Muscle layer of colon (tissue), 2 donors: ENCODE measurements around the gene ITSN1.
"Not testable (repeated sequence)": the region's sequence is repeated elsewhere in the genome, so short reads cannot be mapped to it uniquely, and the experiment has no call there.

ENCODE experiments used
- H3K27ac ChIP-seq: one replicate; pipeline ENCODE4 v1.7.0; 2013; ENCODE audit warnings: low read depth, mild to moderate bottlenecking, low read length, moderate library complexity
- H3K27me3 ChIP-seq, 2 donors: one replicate each; pipeline ENCODE4 v1.7.0; 2013; ENCODE audit warnings: low read length in 2 of 2, mild to moderate bottlenecking in 2 of 2; ENCODE audit not compliant: insufficient read depth in 2 of 2, control insufficient read depth in 1 of 2
- H3K36me3 ChIP-seq: one replicate; pipeline ENCODE4 v1.7.0; 2013; ENCODE audit warnings: mild to moderate bottlenecking, low read length; ENCODE audit not compliant: insufficient read depth
- H3K4me1 ChIP-seq: one replicate; pipeline ENCODE4 v1.7.0; 2013; ENCODE audit warnings: mild to moderate bottlenecking, low read length; ENCODE audit not compliant: insufficient read depth
- H3K4me3 ChIP-seq, 2 donors: one replicate each; pipeline ENCODE4 v1.7.0; 2013; ENCODE audit warnings: low read length in 2 of 2, low read depth in 1 of 2, mild to moderate bottlenecking in 1 of 2, moderate library complexity in 1 of 2
- H3K9ac ChIP-seq: one replicate; pipeline ENCODE4 v1.7.0; 2013; ENCODE audit warnings: low read length
- H3K9me3 ChIP-seq: one replicate; pipeline ENCODE4 v1.7.0; 2013; ENCODE audit warnings: mild to moderate bottlenecking, low read length
- donor health status: abdominal sarcoma.
- donor health status: Adenocarcinoma of cecum.

The ITSN1 gene

GRCh38 chr21:33858667-33859372 is 216.5 kb downstream of the ITSN1 start:
- Histone ChIP-seq H3K27me3 (no peaks in the 10 kb centered on the region), H3K9me3 (no peaks in the 10 kb centered on the region), H3K4me1 (peaks cover 6% of the 10 kb centered on the region), H3K27ac (no peak overlapping the region), H3K4me3 (no peak overlapping the region), H3K36me3 (no peaks in the 10 kb centered on the region), H3K9ac (no peak overlapping the region)

- H3K36me3 ChIP-seq: no peaks in the 10 kb centered on the region
- no peak overlapping the region for H3K27ac ChIP-seq
- no peaks in the 10 kb centered on the region for H3K9me3 ChIP-seq
- H3K9ac ChIP-seq: no peak overlapping the region
- peaks cover 6% of the 10 kb centered on the region for H3K4me1 ChIP-seq
- no peaks in the 10 kb centered on the region for H3K27me3 ChIP-seq
- H3K4me3 ChIP-seq: no peak overlapping the region
Observed at GRCh38 chr21:33859373-33860102, 217.2 kb downstream of the ITSN1 start.

- Histone ChIP-seq H3K27ac (no peak overlapping the region), H3K9me3 (no peaks in the 10 kb centered on the region), H3K4me1 (peaks cover 6% of the 10 kb centered on the region), H3K36me3 (no peaks in the 10 kb centered on the region), H3K27me3 (no peaks in the 10 kb centered on the region), H3K9ac (no peak overlapping the region), H3K4me3 (no peak overlapping the region)
Observed at GRCh38 chr21:33860332-33860879, 218.1 kb downstream of the ITSN1 start.

GRCh38 chr21:33861125-33861524 is 218.8 kb downstream of the ITSN1 start:
- Histone ChIP-seq H3K9ac (no peak overlapping the region), H3K4me1 (peaks cover 6% of the 10 kb centered on the region), H3K4me3 (no peak overlapping the region), H3K9me3 (no peaks in the 10 kb centered on the region), H3K36me3 (no peaks in the 10 kb centered on the region), H3K27me3 (no peaks in the 10 kb centered on the region), H3K27ac (no peak overlapping the region)

GRCh38 chr21:33863191-33863590 is 220.9 kb downstream of the ITSN1 start:
- H3K27me3 ChIP-seq: not testable (repeated sequence)

GRCh38 chr21:33864150-33864549 is 221.8 kb downstream of the ITSN1 start:
- Histone ChIP-seq H3K9ac (no peak overlapping the region), H3K9me3 (no peaks in the 10 kb centered on the region), H3K4me3 (no peak overlapping the region), H3K27ac (no peak overlapping the region), H3K4me1 (peaks cover 4% of the 10 kb centered on the region), H3K27me3 (no peaks in the 10 kb centered on the region), H3K36me3 (no peaks in the 10 kb centered on the region)

More at GRCh38 chr21:33863191-33863590, 220.9 kb downstream of the ITSN1 start:
- not testable (repeated sequence) for H3K4me1 ChIP-seq, H3K4me3 ChIP-seq, H3K27ac ChIP-seq, H3K36me3 ChIP-seq, H3K9me3 ChIP-seq, H3K9ac ChIP-seq

- no peak overlapping the region for H3K27ac ChIP-seq
- H3K9ac ChIP-seq: no peak overlapping the region
- H3K9me3 ChIP-seq: no peaks in the 10 kb centered on the region
- no peaks in the 10 kb centered on the region for H3K27me3 ChIP-seq
- H3K4me3 ChIP-seq: no peak overlapping the region
- no peaks in the 10 kb centered on the region for H3K36me3 ChIP-seq
- H3K4me1 ChIP-seq: no peaks in the 10 kb centered on the region
Observed at GRCh38 chr21:33865176-33865575, 222.9 kb downstream of the ITSN1 start.

- H3K27ac ChIP-seq: no peak overlapping the region
- H3K9ac ChIP-seq: no peak overlapping the region
- no peaks in the 10 kb centered on the region for H3K4me1 ChIP-seq
- H3K9me3 ChIP-seq: no peaks in the 10 kb centered on the region
- H3K36me3 ChIP-seq: no peaks in the 10 kb centered on the region
- H3K27me3 ChIP-seq: no peaks in the 10 kb centered on the region
- H3K4me3 ChIP-seq: no peak overlapping the region
Observed at GRCh38 chr21:33865996-33866575, 223.8 kb downstream of the ITSN1 start.

- Histone ChIP-seq H3K4me1 (no peaks in the 10 kb centered on the region), H3K4me3 (no peak overlapping the region), H3K27me3 (no peaks in the 10 kb centered on the region), H3K27ac (no peak overlapping the region), H3K9ac (no peak overlapping the region), H3K36me3 (no peaks in the 10 kb centered on the region), H3K9me3 (no peaks in the 10 kb centered on the region)
Observed at GRCh38 chr21:33866826-33867225, 224.5 kb downstream of the ITSN1 start.

- H3K4me3 ChIP-seq, H3K9me3 ChIP-seq, H3K9ac ChIP-seq, H3K36me3 ChIP-seq, H3K27ac ChIP-seq, H3K4me1 ChIP-seq, H3K27me3 ChIP-seq: not testable (repeated sequence)
Observed at GRCh38 chr21:33867868-33868267, 225.6 kb downstream of the ITSN1 start.

- no peaks in the 10 kb centered on the region for H3K4me1 ChIP-seq
- no peak overlapping the region for H3K4me3 ChIP-seq
- H3K27ac ChIP-seq: no peak overlapping the region
- H3K9ac ChIP-seq: no peak overlapping the region
- H3K36me3 ChIP-seq: no peaks in the 10 kb centered on the region
- no peaks in the 10 kb centered on the region for H3K9me3 ChIP-seq
- H3K27me3 ChIP-seq: no peaks in the 10 kb centered on the region
Observed at GRCh38 chr21:33869873-33870272, 227.6 kb downstream of the ITSN1 start.
